HEK293 (cell line): Measurements from ENCODE around the gene GOLT1A.

Source experiments
- YY1 ChIP-seq: fragments of 450-650 bp; formaldehyde crosslinking; IDR thresholded peaks from 2 replicates; pipeline ENCODE4 v1.5.1; 2018; ENCODE audit warnings: missing biosample characterization, missing genetic modification characterization
- ZNF24 ChIP-seq: fragments of 450-650 bp; formaldehyde crosslinking; IDR thresholded peaks from 2 replicates; pipeline ENCODE4 v1.5.1; 2016; ENCODE audit warnings: missing biosample characterization, missing genetic modification characterization
- TF ChIP-seq, protein P1 (sequence below): fragments of 450-650 bp; formaldehyde crosslinking; IDR thresholded peaks from 2 replicates; pipeline ENCODE4 v1.5.1; 2016; ENCODE audit warnings: missing biosample characterization, missing genetic modification characterization
- TF ChIP-seq, protein P2 (sequence below): fragments of 450-650 bp; formaldehyde crosslinking; IDR thresholded peaks from 2 replicates; pipeline ENCODE4 v1.5.1; 2016; ENCODE audit warnings: missing biosample characterization, missing genetic modification characterization

DNA sequence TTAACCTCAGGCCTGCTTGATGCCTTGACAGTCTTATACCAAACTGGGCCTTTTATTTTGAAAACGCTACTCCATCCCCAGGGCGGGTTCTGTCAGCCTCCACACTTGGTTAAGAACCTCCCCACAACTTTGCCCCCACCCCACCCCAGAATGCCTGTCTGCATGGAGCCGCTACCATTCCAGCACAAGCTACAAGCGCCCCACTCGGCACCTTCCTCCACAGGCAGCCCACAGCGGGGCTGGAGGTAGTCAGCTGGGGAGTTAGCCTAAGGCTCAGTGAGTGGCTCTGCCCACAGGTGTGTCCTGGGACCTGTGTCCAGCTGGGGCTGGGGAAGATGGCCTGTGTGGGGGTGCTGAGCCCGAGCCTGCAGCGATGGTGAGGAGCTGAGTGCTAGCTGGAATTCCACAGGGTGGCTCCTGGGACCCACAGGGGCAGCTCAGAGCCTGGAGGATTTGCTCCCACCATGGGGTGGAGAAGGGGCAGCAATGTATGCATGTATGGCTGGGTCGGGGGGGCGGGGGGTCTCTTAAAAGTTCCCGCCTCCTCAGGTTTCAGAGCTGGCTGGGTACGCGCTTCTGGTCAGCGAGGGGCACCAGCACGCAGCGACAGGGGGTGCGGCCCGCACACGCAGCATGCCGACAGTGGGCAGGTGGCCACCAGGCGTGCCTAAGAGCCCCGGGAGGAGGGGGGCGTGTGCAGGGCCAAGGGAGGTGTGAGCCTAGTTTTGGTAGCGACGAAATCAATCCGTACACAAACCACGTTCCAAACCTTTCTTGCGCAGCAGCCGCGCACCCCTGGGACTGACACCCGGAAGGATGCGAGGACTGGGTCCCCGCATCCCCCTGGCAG is 62.9 kb downstream of the GOLT1A start:
- TF ChIP-seq, protein P1, sequence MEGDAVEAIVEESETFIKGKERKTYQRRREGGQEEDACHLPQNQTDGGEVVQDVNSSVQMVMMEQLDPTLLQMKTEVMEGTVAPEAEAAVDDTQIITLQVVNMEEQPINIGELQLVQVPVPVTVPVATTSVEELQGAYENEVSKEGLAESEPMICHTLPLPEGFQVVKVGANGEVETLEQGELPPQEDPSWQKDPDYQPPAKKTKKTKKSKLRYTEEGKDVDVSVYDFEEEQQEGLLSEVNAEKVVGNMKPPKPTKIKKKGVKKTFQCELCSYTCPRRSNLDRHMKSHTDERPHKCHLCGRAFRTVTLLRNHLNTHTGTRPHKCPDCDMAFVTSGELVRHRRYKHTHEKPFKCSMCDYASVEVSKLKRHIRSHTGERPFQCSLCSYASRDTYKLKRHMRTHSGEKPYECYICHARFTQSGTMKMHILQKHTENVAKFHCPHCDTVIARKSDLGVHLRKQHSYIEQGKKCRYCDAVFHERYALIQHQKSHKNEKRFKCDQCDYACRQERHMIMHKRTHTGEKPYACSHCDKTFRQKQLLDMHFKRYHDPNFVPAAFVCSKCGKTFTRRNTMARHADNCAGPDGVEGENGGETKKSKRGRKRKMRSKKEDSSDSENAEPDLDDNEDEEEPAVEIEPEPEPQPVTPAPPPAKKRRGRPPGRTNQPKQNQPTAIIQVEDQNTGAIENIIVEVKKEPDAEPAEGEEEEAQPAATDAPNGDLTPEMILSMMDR (tag by site-specific recombination): no peak
- no peak for TF ChIP-seq ZNF24 (tag by site-specific recombination)
- TF ChIP-seq YY1 (tag by site-specific recombination): no peak
- TF ChIP-seq, protein P2, sequence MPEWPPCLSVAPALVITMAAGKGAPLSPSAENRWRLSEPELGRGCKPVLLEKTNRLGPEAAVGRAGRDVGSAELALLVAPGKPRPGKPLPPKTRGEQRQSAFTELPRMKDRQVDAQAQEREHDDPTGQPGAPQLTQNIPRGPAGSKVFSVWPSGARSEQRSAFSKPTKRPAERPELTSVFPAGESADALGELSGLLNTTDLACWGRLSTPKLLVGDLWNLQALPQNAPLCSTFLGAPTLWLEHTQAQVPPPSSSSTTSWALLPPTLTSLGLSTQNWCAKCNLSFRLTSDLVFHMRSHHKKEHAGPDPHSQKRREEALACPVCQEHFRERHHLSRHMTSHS (tag by site-specific recombination): no peak
